Adrenal gland (tissue), 12 donors: ENCODE data around the gene FMNL2. TPM values are rescaled to one million over a fixed set of nuclear protein-coding genes. Genes with fewer than 3 reads are reported as not detected.

Experiments used
- DNase-seq, 7 donors: peaks; one replicate each; pipeline ENCODE4 v3.0.0-alpha.2; 2019 to 2020
- H3K27ac ChIP-seq, 5 donors: fragments of 200-600 bp; sonication (generic) in 4 of 5; 1 replicate in 3 of 5; 2 replicates in 2 of 5; pipeline versions ENCODE4 v1.5.1 to v1.8.0; 2016 to 2020; ENCODE audit warnings: mild to moderate bottlenecking in 1 of 5
- H3K27me3 ChIP-seq: fragments of 200-600 bp; 2 replicates; pipeline ENCODE4 v1.8.0; 2021
- H3K36me3 ChIP-seq, 2 donors: fragments of 200-600 bp; replicated peaks in 1 of 2; 1 replicate in 1 of 2; 2 replicates in 1 of 2; pipeline versions ENCODE4 v1.5.1 to v1.8.0; 2018 to 2022
- H3K4me1 ChIP-seq, 2 donors: fragments of 200-600 bp; replicated peaks in 1 of 2; 1 replicate in 1 of 2; 2 replicates in 1 of 2; pipeline versions ENCODE4 v1.5.1 to v1.8.0; 2018 to 2021
- H3K4me3 ChIP-seq, 4 donors: fragments of 200-600 bp; sonication (generic) in 3 of 4; one replicate each; pipeline ENCODE4 v1.5.1; 2016 to 2018
- H3K9me3 ChIP-seq, 3 donors: fragments of 200-600 bp; sonication (generic) in 1 of 3; replicated peaks in 1 of 3; 1 replicate in 2 of 3; 2 replicates in 1 of 3; pipeline versions ENCODE4 v1.5.1 to v1.8.0; 2016 to 2021
- POLR2A ChIP-seq, 2 donors: fragments of 450-650 bp; IDR thresholded peaks; one replicate each; pipeline ENCODE4 v1.6.1; 2017; ENCODE audit warnings: antibody characterized with exemption in 2 of 2, mild to moderate bottlenecking in 2 of 2, moderate library complexity in 1 of 2
- WGBS, 4 donors: extraction: QIAGEN DNeasy Blood & Tissue Kit in 2 of 4; methylation state at CpG; one replicate each; pipeline versions ENCODE4 v1.1.5 to v1.1.7; 2013 to 2017; 5-methylcytosine and 5-hydroxymethylcytosine counted together
- intact Hi-C, 2 donors: fragments of 100-400 bp; cut with DNase I; formaldehyde crosslinking; loops; one replicate each; pipeline versions ENCODE4 v1.14.1 to v1.15.0; 2022 to 2023
- polyA plus RNA-seq, 3 donors: library from polyadenylated mRNA; stranded (reverse); fragments of 200-250 nt in 2 of 3; fragments of 350-450 nt in 1 of 3; fragmentation: Illumina TruSeq in 1 of 3; extraction: RNeasy Lipid Tissue Mini Kit (QIAGEN cat#74804) in 1 of 3; gene quantifications; one replicate each; pipeline ENCODE4 v1.2.3, GENCODE V29; 2013 to 2014
- total RNA-seq, 9 donors: library from RNA; depleted of rRNA in 4 of 9; stranded (reverse); fragments of >200 nt in 4 of 9; fragments of 120-200 nt in 1 of 9; fragmentation: NEBNext Ultra II Directional in 1 of 9; extraction: Animal tissue kit (Norgen Biotek cat#: 25700) in 1 of 9; gene quantifications; one replicate each; pipeline versions ENCODE4 v1.1.0 to v1.2.4, GENCODE V29; 2013 to 2023
- TF ChIP-seq, protein P1 (sequence below), 6 experiments: fragments of 450-650 bp in 4 of 6; fragments of 200-600 bp in 2 of 6; sonication (generic) in 1 of 6; IDR thresholded peaks; 1 replicate in 5 of 6; 2 replicates in 1 of 6; pipeline versions ENCODE4 v1.5.1 to v1.8.0; 2016 to 2021; ENCODE audit warnings: antibody characterized with exemption in 6 of 6, mild to moderate bottlenecking in 2 of 6, moderate library complexity in 1 of 6
- donor health status: healthy with polysubstance abuse.
- donor health status: Bipolar disorder and iron deficiency.
- donor health status: DM: yes; HTN: yes; CAD: no.
- donor health status: DM: no; HTN: no; CAD: no.
- donor health status: DM: no; HTN: no; CAD: no.
- donor health status: DM: yes; HTN: yes; CAD: no.

FMNL2 gene
- total and polyA plus RNA-seq, 12 donors, result 23.5 to 54.2 (median 36.7) TPM

DNA sequence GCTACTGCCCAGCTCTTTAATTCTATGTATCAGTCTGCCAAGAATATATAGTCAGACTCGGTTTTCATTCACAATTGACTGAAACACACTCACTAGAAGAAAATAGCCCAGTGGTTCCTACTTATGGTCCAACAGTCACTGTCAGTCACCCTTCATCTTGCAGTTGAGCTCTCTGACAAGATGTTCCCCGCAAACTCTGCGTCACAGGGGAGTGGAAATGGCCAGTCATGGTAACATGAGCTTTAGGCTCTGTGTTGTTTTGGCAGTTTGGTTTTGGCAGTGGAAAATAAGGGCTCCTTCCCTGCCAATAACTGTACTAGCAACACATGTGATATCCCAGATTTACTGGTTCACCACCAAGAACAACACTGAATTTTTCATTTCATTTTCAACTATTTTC, 259.8 kb downstream of the FMNL2 start:
- intact Hi-C loops, result no loop called here
- WGBS, 4 donors, result 47 to 83% (median 64%) methylated on average over 3 of the region's 3 CpGs
- TF ChIP-seq, protein P1, sequence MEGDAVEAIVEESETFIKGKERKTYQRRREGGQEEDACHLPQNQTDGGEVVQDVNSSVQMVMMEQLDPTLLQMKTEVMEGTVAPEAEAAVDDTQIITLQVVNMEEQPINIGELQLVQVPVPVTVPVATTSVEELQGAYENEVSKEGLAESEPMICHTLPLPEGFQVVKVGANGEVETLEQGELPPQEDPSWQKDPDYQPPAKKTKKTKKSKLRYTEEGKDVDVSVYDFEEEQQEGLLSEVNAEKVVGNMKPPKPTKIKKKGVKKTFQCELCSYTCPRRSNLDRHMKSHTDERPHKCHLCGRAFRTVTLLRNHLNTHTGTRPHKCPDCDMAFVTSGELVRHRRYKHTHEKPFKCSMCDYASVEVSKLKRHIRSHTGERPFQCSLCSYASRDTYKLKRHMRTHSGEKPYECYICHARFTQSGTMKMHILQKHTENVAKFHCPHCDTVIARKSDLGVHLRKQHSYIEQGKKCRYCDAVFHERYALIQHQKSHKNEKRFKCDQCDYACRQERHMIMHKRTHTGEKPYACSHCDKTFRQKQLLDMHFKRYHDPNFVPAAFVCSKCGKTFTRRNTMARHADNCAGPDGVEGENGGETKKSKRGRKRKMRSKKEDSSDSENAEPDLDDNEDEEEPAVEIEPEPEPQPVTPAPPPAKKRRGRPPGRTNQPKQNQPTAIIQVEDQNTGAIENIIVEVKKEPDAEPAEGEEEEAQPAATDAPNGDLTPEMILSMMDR (IDR thresholded peaks at IDR 0.05), result no peak
- no peak for TF ChIP-seq POLR2A (IDR thresholded peaks at IDR 0.05)
- no peaks in the 10 kb centered on the region for H3K9me3 ChIP-seq
- no peaks in the 10 kb centered on the region for H3K36me3 ChIP-seq
- no peaks in the 10 kb centered on the region for H3K4me1 ChIP-seq
- H3K4me3 ChIP-seq, result no peak overlapping the region
- DNase-seq, result peak in 2 of 7 donors; percentile 26 to 56
- peak overlapping the region in 1 of 5 donors; percentile 3 for H3K27ac ChIP-seq
- H3K27me3 ChIP-seq, result no peaks in the 10 kb centered on the region

DNA sequence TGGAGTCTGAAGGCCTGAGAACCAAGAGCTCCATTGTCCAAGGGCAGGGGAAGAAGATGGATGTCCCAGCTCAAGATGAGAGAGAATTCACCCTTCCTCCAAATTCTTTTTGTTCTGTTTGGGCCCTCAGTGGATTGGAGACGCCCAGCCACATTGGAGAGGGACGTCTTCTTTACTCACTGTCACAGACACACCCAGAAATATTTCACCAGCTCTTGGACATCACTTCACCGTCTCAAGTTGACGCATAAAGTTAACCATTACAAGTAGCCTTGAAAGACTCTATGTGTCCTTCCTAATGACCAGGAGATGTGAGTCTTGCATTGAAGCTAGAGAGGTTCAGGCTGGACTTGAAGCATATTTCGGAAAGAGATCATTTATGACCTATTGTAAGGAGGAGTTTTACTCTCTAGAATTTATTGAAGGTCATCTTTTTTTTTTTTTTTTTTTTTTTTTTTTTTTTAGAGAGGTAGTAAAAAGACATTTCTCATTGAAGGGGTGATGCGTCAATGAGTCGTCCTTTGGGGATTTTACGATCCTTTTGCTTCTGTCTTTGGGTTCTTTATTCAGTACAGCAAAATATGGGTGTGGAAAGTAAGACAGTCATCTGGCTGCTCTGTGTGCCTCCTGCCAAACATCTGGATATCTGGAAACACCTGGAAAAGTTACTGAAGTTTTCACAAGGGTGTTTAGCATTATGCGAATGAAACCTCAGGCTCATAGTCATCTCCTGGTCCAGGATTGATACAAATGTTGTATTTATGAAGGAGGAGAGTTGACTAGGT, 264.2 kb downstream of the FMNL2 start:
- DNase-seq, result no peak
- no peaks in the 10 kb centered on the region for H3K27me3 ChIP-seq
- no peaks in the 10 kb centered on the region for H3K9me3 ChIP-seq
- WGBS, 4 donors, result 87 to 89% (median 89%) methylated on average over 9 of the region's 9 CpGs
- intact Hi-C loops, result no loop called here
- no peaks in the 10 kb centered on the region for H3K4me1 ChIP-seq
- TF ChIP-seq, protein P1 (IDR thresholded peaks at IDR 0.05), result no peak
- no peak for TF ChIP-seq POLR2A (IDR thresholded peaks at IDR 0.05)
- no peak overlapping the region for H3K4me3 ChIP-seq
- H3K36me3 ChIP-seq, result no peaks in the 10 kb centered on the region
- H3K27ac ChIP-seq, result no peak overlapping the region

DNA sequence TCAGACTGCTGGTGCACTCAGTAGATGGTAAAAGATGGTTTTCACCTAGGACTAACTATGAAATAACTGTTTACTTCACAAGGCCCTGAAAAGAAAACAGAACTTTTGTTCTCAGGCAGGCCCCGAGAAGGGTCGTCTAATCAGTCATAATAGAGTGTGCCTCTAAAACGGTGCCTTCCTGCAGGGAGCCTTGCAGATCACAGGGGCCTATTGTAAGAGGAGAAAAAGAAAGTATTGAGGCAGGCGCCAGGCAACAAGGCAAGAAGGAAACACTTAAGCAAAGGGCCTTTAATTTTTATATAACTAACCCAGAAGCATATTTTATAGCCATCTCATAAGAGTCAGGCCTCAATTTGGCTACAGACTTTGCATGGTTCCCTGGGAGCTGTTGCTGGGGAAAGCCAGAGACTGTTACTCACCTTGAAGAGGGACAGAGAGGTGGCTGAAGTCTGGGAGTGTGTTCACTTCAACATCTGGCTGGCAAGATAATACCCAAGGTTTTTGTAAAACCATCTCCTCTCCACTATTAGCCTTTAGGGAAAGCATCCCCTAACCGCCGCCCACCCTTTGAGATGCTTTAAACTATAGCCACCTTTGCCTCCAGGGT, 265.2 kb downstream of the FMNL2 start:
- Histone ChIP-seq H3K4me1 (no peaks in the 10 kb centered on the region), H3K27me3 (no peaks in the 10 kb centered on the region), H3K36me3 (no peaks in the 10 kb centered on the region), H3K27ac (no peak overlapping the region), H3K9me3 (no peaks in the 10 kb centered on the region), H3K4me3 (no peak overlapping the region)
- no peak for DNase-seq
- intact Hi-C loops, result no loop called here
- TF ChIP-seq, protein P1 (IDR thresholded peaks at IDR 0.05), result no peak
- no peak for TF ChIP-seq POLR2A (IDR thresholded peaks at IDR 0.05)
- 83 to 90% (median 86%) methylated on average over 6 of the region's 6 CpGs for WGBS, 4 donors

DNA sequence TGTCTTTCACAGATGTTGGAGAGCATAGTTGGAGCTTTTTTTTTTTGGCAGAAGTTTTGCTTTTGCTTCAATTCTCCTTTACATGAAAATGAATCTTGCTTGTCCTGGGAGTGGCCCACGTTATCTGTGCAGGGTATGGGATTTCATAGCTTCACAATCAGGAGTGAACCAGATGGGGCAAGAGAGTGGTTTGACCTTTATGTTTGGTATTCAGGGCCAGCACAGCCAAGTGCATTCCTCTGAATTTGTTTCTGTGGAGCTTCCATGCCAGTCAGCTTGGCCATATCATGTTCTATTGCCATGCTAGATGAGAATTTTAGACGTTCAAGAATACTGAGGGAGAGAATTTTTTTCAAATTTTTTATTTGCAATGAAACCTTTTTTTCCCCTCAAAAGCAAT, 265.7 kb downstream of the FMNL2 start:
- WGBS, 4 donors, result 77 to 87% (median 81%) methylated on average over 2 of the region's 2 CpGs
- intact Hi-C loops, result no loop called here
- Histone ChIP-seq H3K36me3 (no peaks in the 10 kb centered on the region), H3K4me3 (no peak overlapping the region), H3K4me1 (no peaks in the 10 kb centered on the region), H3K27me3 (no peaks in the 10 kb centered on the region), H3K27ac (no peak overlapping the region), H3K9me3 (no peaks in the 10 kb centered on the region)
- no peak for DNase-seq
- TF ChIP-seq, protein P1 (IDR thresholded peaks at IDR 0.05), result no peak
- no peak for TF ChIP-seq POLR2A (IDR thresholded peaks at IDR 0.05)
